GM19463 (cell line): ENCODE measurements around the gene GLOD4.

Experiments used
- ATAC-seq: cut with Tn5 transposase; IDR thresholded peaks from one replicate; pipeline ENCODE4 v1.9.1; 2021; ENCODE audit warnings: mild to moderate bottlenecking, moderate library complexity; ENCODE audit not compliant: unreplicated experiment

The GLOD4 gene

GRCh38 chr17:745406-745805 lies 36.7 kb downstream of the GLOD4 start:
- no peak for ATAC-seq

- no peak for ATAC-seq
Observed at GRCh38 chr17:744937-745336, 37.1 kb downstream of the GLOD4 start.

- no peak for ATAC-seq
Observed at GRCh38 chr17:743139-743538, 38.9 kb downstream of the GLOD4 start.

- ATAC-seq = no peak
Observed at GRCh38 chr17:742147-742793, 39.8 kb downstream of the GLOD4 start.

- ATAC-seq = peak; percentile 90
Observed at GRCh38 chr17:740240-741017, 41.7 kb downstream of the GLOD4 start.

GRCh38 chr17:737561-738113 lies 44.4 kb downstream of the GLOD4 start:
- no peak for ATAC-seq

- ATAC-seq = no peak
Observed at GRCh38 chr17:733743-734142, 48.3 kb downstream of the GLOD4 start.

- ATAC-seq = peak; percentile 36
Observed at GRCh38 chr17:732902-733720, 49.0 kb downstream of the GLOD4 start.

- ATAC-seq = peak; percentile 66
Observed at GRCh38 chr17:732067-732901, 49.8 kb downstream of the GLOD4 start, which contains the start of gene TLCD3A. TSS of gene TLCD3A (plus strand) at chr17:732596. CDS start at chr17:732648, 52 bp downstream.

GRCh38 chr17:731644-732066 lies 50.4 kb downstream of the GLOD4 start:
- ATAC-seq = no peak

- ATAC-seq = no peak
Observed at GRCh38 chr17:728911-729310, 53.2 kb downstream of the GLOD4 start.

GRCh38 chr17:726271-726919 lies 55.7 kb downstream of the GLOD4 start:
- ATAC-seq = no peak

- ATAC-seq = no peak
Observed at GRCh38 chr17:725746-726145, 56.3 kb downstream of the GLOD4 start.

- ATAC-seq = no peak
Observed at GRCh38 chr17:725084-725483, 57.0 kb downstream of the GLOD4 start.

- ATAC-seq = no peak
Observed at GRCh38 chr17:721540-721937, 60.5 kb downstream of the GLOD4 start.

- no peak for ATAC-seq
Observed at GRCh38 chr17:720706-721539, 61.2 kb downstream of the GLOD4 start.

- ATAC-seq = no peak
Observed at GRCh38 chr17:718075-718474, 64.0 kb downstream of the GLOD4 start.
